ENCODE results near the gene IGF1R. TPM values are rescaled to one million over a fixed set of nuclear protein-coding genes. Genes with fewer than 3 reads are reported as not detected.

Gene IGF1R
- total and polyA plus RNA-seq, 2 of the 8 experiments (the other 6 are each of a cell fraction or from before 2014, with no cell fraction given), result 32.9 to 109 TPM

DNA sequence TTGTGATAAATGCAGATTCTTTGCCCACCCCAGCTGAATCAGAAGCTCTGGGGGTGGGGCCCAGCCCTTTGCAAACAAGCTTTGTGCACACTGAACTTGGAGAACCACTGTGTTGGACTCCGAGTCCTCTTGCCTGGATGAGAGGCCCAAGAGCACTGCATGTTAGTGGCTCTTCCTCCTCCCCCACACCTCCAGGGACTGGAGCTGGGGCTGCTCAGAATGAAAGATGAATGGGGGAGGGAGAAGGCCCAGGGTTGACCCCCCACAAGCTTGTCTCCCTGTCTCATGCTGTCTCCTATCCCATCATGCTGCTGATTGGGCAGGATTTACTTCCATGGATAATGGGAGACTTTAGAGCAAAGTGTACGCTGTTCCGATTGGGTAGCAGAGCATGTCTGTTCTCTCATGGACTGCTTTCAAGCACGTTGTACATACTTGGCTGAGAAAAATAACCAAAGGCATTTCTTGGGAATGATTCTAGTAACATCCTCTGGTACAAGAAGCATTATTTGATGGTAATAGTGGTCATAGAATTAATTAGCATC lies 259.7 kb downstream of the IGF1R start:
- no peak overlapping the region for H3K23ac ChIP-seq (ENCODE audit: insufficient read length)
- ChIA-PET CTCF (ENCODE audit: partially characterized antibody) (interaction anchor here (0.7 to 1.4 kb wide), 2 partner anchors 14 to 26 kb away, joined by 3 read pairs; no protein-coding TSS in a partner anchor), POLR2A (ENCODE audit: partially characterized antibody) (no interaction called here)
- no peak for FAIRE-seq
- H3K27me3 ChIP-seq (replicated peaks in 1 of 4; ENCODE audit: control insufficient read depth in 3 of 4, extremely low read depth in 1 of 4, insufficient read depth in 3 of 4, low read length in 3 of 4), result no peaks in the 10 kb centered on the region
- no peak overlapping the region for H2AK5ac ChIP-seq (ENCODE audit: low read depth, low read length)
- no peak overlapping the region for H2BK12ac ChIP-seq (ENCODE audit: low read depth, low read length)
- DNase-seq (ENCODE audit: low read depth in 1 of 2, low spot score in 2 of 2), result no peak
- H3K36me3 ChIP-seq (ENCODE audit: control insufficient read depth in 2 of 4, insufficient read depth in 4 of 4, low read length in 3 of 4), result peaks cover 4 to 38% (median 20%) of the 10 kb centered on the region in 4 experiments; a peak in 7 of 8 replicates
- no peak overlapping the region for H3K4me3 ChIP-seq (ENCODE audit: extremely low read depth in 1 of 4, insufficient read depth in 2 of 4, low read depth in 3 of 4, low read length in 4 of 4)
- no peak overlapping the region for H2BK120ac ChIP-seq (replicated peaks; ENCODE audit: low read depth, low read length)
- 93% methylated on average over 4 of the region's 4 CpGs; no CpG with 5 or more reads in 1 of the 2 experiments for WGBS, 2 experiments (ENCODE audit: extremely low coverage in 1 of 2, insufficient coverage in 1 of 2, insufficient read length in 1 of 2, insufficient replicate concordance in 2 of 2, low coverage in 1 of 2, low lambda C conversion rate in 2 of 2, missing lambda C conversion rate in 1 of 2)
- H3K14ac ChIP-seq (ENCODE audit: insufficient read length), result no peak overlapping the region
- peaks cover 10 to 17% of the 10 kb centered on the region in 2 experiments for H4K20me1 ChIP-seq (replicated peaks in 1 of 2; ENCODE audit: control insufficient read depth in 1 of 2, insufficient read depth in 2 of 2, low read length in 2 of 2)
- no peak overlapping the region for H3K4me2 ChIP-seq (ENCODE audit: insufficient read depth in 1 of 2, low read depth in 2 of 2, low read length in 2 of 2)
- no peaks in the 10 kb centered on the region for H3K9me3 ChIP-seq (ENCODE audit: insufficient read depth in 2 of 2, low read depth in 1 of 2, low read length in 1 of 2)
- no peak overlapping the region for H4K91ac ChIP-seq (replicated peaks; ENCODE audit: insufficient read length, low read length)
- no peak overlapping the region for H3K56ac ChIP-seq (replicated peaks; ENCODE audit: insufficient read length, low read depth, low read length)
- peaks cover 0 to 21% of the 10 kb centered on the region in 2 experiments; a peak in 1 of 4 replicates for H3K79me2 ChIP-seq (ENCODE audit: control insufficient read depth in 1 of 2, insufficient read depth in 2 of 2, low read length in 2 of 2)
- H4K5ac ChIP-seq (ENCODE audit: insufficient read length, low read depth, low read length), result no peak overlapping the region
- no peak overlapping the region for H3K18ac ChIP-seq (ENCODE audit: extremely low read depth, low read length)
- no peak overlapping the region for H3K4ac ChIP-seq (replicated peaks; ENCODE audit: insufficient read length, low read depth, low read length)
- H3K4me1 ChIP-seq (replicated peaks in 1 of 4; ENCODE audit: control insufficient read depth in 3 of 4, insufficient read depth in 4 of 4, low read length in 3 of 4), result peaks cover 0 to 9% (median 3%) of the 10 kb centered on the region in 4 experiments
- H2BK15ac ChIP-seq (ENCODE audit: low read length), result no peak overlapping the region
- H3K27ac ChIP-seq (ENCODE audit: low read depth, low read length), result no peak overlapping the region
- no peak overlapping the region for H2BK20ac ChIP-seq (ENCODE audit: low read length)
- H2AFZ ChIP-seq (ENCODE audit: low read length), result no peak overlapping the region
- H4K8ac ChIP-seq (ENCODE audit: extremely low read depth, insufficient read depth, low read length), result peak overlapping the region; percentile 8; the same call in 1 of the 2 replicates
- no peak overlapping the region for H2BK5ac ChIP-seq (ENCODE audit: low read depth, low read length)
- H3K79me1 ChIP-seq (ENCODE audit: low read depth, low read length), result peaks cover 4% of the 10 kb centered on the region
- H3K23me2 ChIP-seq (ENCODE audit: low read depth, low read length), result no peaks in the 10 kb centered on the region
- H3K9ac ChIP-seq (replicated peaks in 1 of 4; ENCODE audit: extremely low read depth in 1 of 4, low read depth in 3 of 4, low read length in 3 of 4), result no peak overlapping the region; a peak in 1 of 7 replicates
- TF ChIP-seq CBX8 (IDR thresholded peaks at IDR 0.05; ENCODE audit: borderline replicate concordance, low read depth, low read length) (no peak), NANOG (IDR thresholded peaks at IDR 0.05; ENCODE audit: insufficient read depth, low read depth, low read length, poor library complexity, severe bottlenecking) (no peak), CHD1 (IDR thresholded peaks at IDR 0.05; ENCODE audit: low read depth, low read length) (no peak), TAF7 (optimal IDR thresholded peaks at IDR 0.05; ENCODE audit: borderline replicate concordance, low read depth, low read length) (no peak), RNF2 (IDR thresholded peaks at IDR 0.05; ENCODE audit: borderline replicate concordance, low read depth, low read length, missing control alignments, poor library complexity, severe bottlenecking) (no peak), SP2 (IDR thresholded peaks at IDR 0.05; ENCODE audit: low read length) (no peak), EP300 (IDR thresholded peaks at IDR 0.05; ENCODE audit: borderline replicate concordance in 1 of 2, low read depth in 2 of 2, low read length in 2 of 2) (no peak), ASH2L (IDR thresholded peaks at IDR 0.05; ENCODE audit: low read length) (no peak)
